ENCODE results near the gene LIPC. TPM values are rescaled to one million over a fixed set of nuclear protein-coding genes. Genes with fewer than 3 reads are reported as not detected.

The LIPC gene
- total RNA-seq, 1 experiment from 2014 or later = not detected

DNA sequence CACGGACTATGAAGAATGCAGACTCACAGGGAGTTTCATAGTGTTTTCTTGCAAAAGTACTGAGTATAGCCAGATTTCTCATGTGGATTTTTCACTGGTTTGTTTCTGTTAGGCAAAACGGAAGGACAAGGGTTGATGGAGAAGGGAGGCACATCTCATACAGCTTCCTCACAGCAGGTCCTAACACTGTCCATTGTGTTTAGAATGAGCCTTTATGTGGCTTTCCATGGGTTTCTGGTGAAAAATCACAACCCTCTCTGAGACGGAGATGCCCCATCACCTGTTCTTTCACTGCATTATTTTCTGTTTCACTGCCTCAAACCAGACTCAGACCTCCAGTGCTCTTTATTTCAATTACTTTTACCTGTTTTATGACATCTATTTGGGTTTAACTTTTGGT lies 25.0 kb upstream of the LIPC start:
- CTCF ChIA-PET = no interaction called here
- DNase-seq (ENCODE audit: low spot score) = no peak
- Mint-ChIP-seq H3K27me3 (ENCODE audit: low read depth) (no peaks in the 10 kb centered on the region; the same call in 1 of the 2 replicates), H3K27ac (no peak overlapping the region), H3K9me3 (no peaks in the 10 kb centered on the region), H3K4me1 (peaks cover 5% of the 10 kb centered on the region), H3K36me3 (no peaks in the 10 kb centered on the region), H3K4me3 (no peak overlapping the region)
- POLR2A ChIA-PET = no interaction called here
- TF ChIP-seq ZNF263 (CRISPR knock-in tag; IDR thresholded peaks at IDR 0.05; ENCODE audit: low read depth) (no peak), PRRX2 (CRISPR knock-in tag; IDR thresholded peaks at IDR 0.05) (no peak), ZNF317 (CRISPR knock-in tag; IDR thresholded peaks at IDR 0.05; ENCODE audit: borderline replicate concordance, low read depth) (no peak), ZNF232 (CRISPR knock-in tag; IDR thresholded peaks at IDR 0.05) (no peak), IRF2 (CRISPR knock-in tag; IDR thresholded peaks at IDR 0.05; ENCODE audit: borderline replicate concordance, low read depth) (no peak), SOX15 (CRISPR knock-in tag; IDR thresholded peaks at IDR 0.05) (no peak), TCF7 (CRISPR knock-in tag; IDR thresholded peaks at IDR 0.05; ENCODE audit: low read depth) (no peak), EMX1 (CRISPR knock-in tag; IDR thresholded peaks at IDR 0.05) (no peak), SP1 (CRISPR knock-in tag; conservative IDR thresholded peaks at IDR 0.05) (no peak), KAT7 (CRISPR knock-in tag; IDR thresholded peaks at IDR 0.05; ENCODE audit: borderline replicate concordance) (no peak), ZNF423 (CRISPR knock-in tag; IDR thresholded peaks at IDR 0.05) (no peak)
- TF ChIP-seq, protein P1, sequence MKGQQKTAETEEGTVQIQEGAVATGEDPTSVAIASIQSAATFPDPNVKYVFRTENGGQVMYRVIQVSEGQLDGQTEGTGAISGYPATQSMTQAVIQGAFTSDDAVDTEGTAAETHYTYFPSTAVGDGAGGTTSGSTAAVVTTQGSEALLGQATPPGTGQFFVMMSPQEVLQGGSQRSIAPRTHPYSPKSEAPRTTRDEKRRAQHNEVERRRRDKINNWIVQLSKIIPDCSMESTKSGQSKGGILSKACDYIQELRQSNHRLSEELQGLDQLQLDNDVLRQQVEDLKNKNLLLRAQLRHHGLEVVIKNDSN (CRISPR knock-in tag; IDR thresholded peaks at IDR 0.05) = no peak
- TF ChIP-seq, protein P2, sequence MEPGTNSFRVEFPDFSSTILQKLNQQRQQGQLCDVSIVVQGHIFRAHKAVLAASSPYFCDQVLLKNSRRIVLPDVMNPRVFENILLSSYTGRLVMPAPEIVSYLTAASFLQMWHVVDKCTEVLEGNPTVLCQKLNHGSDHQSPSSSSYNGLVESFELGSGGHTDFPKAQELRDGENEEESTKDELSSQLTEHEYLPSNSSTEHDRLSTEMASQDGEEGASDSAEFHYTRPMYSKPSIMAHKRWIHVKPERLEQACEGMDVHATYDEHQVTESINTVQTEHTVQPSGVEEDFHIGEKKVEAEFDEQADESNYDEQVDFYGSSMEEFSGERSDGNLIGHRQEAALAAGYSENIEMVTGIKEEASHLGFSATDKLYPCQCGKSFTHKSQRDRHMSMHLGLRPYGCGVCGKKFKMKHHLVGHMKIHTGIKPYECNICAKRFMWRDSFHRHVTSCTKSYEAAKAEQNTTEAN (CRISPR knock-in tag; IDR thresholded peaks at IDR 0.05) = no peak
- TF ChIP-seq, protein P3, sequence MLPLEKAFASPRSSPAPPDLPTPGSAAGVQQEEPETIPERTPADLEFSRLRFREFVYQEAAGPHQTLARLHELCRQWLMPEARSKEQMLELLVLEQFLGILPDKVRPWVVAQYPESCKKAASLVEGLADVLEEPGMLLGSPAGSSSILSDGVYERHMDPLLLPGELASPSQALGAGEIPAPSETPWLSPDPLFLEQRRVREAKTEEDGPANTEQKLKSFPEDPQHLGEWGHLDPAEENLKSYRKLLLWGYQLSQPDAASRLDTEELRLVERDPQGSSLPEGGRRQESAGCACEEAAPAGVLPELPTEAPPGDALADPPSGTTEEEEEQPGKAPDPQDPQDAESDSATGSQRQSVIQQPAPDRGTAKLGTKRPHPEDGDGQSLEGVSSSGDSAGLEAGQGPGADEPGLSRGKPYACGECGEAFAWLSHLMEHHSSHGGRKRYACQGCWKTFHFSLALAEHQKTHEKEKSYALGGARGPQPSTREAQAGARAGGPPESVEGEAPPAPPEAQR (CRISPR knock-in tag; IDR thresholded peaks at IDR 0.05) = no peak
- TF ChIP-seq, protein P4, sequence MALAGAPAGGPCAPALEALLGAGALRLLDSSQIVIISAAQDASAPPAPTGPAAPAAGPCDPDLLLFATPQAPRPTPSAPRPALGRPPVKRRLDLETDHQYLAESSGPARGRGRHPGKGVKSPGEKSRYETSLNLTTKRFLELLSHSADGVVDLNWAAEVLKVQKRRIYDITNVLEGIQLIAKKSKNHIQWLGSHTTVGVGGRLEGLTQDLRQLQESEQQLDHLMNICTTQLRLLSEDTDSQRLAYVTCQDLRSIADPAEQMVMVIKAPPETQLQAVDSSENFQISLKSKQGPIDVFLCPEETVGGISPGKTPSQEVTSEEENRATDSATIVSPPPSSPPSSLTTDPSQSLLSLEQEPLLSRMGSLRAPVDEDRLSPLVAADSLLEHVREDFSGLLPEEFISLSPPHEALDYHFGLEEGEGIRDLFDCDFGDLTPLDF (CRISPR knock-in tag; IDR thresholded peaks at IDR 0.05) = no peak
- TF ChIP-seq, protein P5, sequence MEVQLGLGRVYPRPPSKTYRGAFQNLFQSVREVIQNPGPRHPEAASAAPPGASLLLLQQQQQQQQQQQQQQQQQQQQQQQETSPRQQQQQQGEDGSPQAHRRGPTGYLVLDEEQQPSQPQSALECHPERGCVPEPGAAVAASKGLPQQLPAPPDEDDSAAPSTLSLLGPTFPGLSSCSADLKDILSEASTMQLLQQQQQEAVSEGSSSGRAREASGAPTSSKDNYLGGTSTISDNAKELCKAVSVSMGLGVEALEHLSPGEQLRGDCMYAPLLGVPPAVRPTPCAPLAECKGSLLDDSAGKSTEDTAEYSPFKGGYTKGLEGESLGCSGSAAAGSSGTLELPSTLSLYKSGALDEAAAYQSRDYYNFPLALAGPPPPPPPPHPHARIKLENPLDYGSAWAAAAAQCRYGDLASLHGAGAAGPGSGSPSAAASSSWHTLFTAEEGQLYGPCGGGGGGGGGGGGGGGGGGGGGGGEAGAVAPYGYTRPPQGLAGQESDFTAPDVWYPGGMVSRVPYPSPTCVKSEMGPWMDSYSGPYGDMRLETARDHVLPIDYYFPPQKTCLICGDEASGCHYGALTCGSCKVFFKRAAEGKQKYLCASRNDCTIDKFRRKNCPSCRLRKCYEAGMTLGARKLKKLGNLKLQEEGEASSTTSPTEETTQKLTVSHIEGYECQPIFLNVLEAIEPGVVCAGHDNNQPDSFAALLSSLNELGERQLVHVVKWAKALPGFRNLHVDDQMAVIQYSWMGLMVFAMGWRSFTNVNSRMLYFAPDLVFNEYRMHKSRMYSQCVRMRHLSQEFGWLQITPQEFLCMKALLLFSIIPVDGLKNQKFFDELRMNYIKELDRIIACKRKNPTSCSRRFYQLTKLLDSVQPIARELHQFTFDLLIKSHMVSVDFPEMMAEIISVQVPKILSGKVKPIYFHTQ (CRISPR knock-in tag; IDR thresholded peaks at IDR 0.05) = no peak
- TF ChIP-seq, protein P6, sequence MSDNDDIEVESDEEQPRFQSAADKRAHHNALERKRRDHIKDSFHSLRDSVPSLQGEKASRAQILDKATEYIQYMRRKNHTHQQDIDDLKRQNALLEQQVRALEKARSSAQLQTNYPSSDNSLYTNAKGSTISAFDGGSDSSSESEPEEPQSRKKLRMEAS (CRISPR knock-in tag; IDR thresholded peaks at IDR 0.05) = no peak
- TF ChIP-seq, protein P7, sequence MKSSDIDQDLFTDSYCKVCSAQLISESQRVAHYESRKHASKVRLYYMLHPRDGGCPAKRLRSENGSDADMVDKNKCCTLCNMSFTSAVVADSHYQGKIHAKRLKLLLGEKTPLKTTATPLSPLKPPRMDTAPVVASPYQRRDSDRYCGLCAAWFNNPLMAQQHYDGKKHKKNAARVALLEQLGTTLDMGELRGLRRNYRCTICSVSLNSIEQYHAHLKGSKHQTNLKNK (CRISPR knock-in tag; IDR thresholded peaks at IDR 0.05) = no peak
- TF ChIP-seq, protein P8, sequence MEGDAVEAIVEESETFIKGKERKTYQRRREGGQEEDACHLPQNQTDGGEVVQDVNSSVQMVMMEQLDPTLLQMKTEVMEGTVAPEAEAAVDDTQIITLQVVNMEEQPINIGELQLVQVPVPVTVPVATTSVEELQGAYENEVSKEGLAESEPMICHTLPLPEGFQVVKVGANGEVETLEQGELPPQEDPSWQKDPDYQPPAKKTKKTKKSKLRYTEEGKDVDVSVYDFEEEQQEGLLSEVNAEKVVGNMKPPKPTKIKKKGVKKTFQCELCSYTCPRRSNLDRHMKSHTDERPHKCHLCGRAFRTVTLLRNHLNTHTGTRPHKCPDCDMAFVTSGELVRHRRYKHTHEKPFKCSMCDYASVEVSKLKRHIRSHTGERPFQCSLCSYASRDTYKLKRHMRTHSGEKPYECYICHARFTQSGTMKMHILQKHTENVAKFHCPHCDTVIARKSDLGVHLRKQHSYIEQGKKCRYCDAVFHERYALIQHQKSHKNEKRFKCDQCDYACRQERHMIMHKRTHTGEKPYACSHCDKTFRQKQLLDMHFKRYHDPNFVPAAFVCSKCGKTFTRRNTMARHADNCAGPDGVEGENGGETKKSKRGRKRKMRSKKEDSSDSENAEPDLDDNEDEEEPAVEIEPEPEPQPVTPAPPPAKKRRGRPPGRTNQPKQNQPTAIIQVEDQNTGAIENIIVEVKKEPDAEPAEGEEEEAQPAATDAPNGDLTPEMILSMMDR (IDR thresholded peaks at IDR 0.05) = no peak
- TF ChIP-seq, protein P9, sequence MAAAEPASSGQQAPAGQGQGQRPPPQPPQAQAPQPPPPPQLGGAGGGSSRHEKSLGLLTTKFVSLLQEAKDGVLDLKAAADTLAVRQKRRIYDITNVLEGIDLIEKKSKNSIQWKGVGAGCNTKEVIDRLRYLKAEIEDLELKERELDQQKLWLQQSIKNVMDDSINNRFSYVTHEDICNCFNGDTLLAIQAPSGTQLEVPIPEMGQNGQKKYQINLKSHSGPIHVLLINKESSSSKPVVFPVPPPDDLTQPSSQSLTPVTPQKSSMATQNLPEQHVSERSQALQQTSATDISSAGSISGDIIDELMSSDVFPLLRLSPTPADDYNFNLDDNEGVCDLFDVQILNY (CRISPR knock-in tag; IDR thresholded peaks at IDR 0.05) = no peak
- ATAC-seq = no peak
